ENCODE measurements around the gene CDK5.

- TF ChIP-seq, protein P1, sequence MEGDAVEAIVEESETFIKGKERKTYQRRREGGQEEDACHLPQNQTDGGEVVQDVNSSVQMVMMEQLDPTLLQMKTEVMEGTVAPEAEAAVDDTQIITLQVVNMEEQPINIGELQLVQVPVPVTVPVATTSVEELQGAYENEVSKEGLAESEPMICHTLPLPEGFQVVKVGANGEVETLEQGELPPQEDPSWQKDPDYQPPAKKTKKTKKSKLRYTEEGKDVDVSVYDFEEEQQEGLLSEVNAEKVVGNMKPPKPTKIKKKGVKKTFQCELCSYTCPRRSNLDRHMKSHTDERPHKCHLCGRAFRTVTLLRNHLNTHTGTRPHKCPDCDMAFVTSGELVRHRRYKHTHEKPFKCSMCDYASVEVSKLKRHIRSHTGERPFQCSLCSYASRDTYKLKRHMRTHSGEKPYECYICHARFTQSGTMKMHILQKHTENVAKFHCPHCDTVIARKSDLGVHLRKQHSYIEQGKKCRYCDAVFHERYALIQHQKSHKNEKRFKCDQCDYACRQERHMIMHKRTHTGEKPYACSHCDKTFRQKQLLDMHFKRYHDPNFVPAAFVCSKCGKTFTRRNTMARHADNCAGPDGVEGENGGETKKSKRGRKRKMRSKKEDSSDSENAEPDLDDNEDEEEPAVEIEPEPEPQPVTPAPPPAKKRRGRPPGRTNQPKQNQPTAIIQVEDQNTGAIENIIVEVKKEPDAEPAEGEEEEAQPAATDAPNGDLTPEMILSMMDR (IDR thresholded peaks at IDR 0.05), result no peak
- TF ChIP-seq KDM1A (IDR thresholded peaks at IDR 0.05; ENCODE audit: low read depth), result no peak
- TF ChIP-seq POLR2A (IDR thresholded peaks at IDR 0.05; ENCODE audit: low read length), result no peak
- no peak for TF ChIP-seq MAX (IDR thresholded peaks at IDR 0.05)
- no peak for TF ChIP-seq EHMT2 (IDR thresholded peaks at IDR 0.05; ENCODE audit: low read depth)
- TF ChIP-seq RAD21 (conservative IDR thresholded peaks at IDR 0.05 in 1 of 2, IDR thresholded peaks at IDR 0.05 in 1 of 2), result no peak
- TF ChIP-seq RNF2 (IDR thresholded peaks at IDR 0.05; ENCODE audit: borderline replicate concordance, low read depth), result no peak
- no peak for TF ChIP-seq MAZ (IDR thresholded peaks at IDR 0.05; ENCODE audit: borderline replicate concordance, low read depth, low read length)
Observed at GRCh38 chr7:151043959-151044358, 13.7 kb downstream of the CDK5 start.

All from A549 (cell line).